Measurements from ENCODE around the gene UBFD1. TPM values are rescaled to one million over a fixed set of nuclear protein-coding genes. Genes with fewer than 3 reads are reported as not detected.
A peak's percentile ranks its signal among the peaks of the same experiment; 100 is the strongest.

Gene UBFD1
- total RNA-seq, 6 donors from 2014 or later, result 30.2 to 145 (median 62.8) TPM

DNA sequence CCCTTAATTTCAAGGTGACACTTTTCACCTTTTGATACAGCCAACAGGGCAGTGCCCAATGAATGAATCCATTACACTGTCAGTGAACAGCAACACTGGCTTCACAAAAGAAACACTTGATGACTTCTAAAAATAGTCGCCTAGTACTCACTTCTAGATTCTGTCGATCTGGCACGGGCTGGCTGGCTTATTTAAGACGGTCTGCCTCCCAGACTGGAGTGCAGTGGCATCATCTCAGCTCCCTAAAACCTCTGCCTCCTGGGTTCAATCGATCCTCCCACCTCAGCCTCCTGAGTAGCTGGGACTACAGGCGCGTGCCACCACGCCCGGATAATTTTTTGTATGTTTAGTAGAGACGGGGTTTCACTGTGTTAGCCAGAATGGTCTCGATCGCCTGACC is 36.7 kb downstream of the UBFD1 start:
- 94 to 95% methylated on average over 12 of the region's 12 CpGs for WGBS, 2 donors
- H3K27ac ChIP-seq, result no peak overlapping the region

DNA sequence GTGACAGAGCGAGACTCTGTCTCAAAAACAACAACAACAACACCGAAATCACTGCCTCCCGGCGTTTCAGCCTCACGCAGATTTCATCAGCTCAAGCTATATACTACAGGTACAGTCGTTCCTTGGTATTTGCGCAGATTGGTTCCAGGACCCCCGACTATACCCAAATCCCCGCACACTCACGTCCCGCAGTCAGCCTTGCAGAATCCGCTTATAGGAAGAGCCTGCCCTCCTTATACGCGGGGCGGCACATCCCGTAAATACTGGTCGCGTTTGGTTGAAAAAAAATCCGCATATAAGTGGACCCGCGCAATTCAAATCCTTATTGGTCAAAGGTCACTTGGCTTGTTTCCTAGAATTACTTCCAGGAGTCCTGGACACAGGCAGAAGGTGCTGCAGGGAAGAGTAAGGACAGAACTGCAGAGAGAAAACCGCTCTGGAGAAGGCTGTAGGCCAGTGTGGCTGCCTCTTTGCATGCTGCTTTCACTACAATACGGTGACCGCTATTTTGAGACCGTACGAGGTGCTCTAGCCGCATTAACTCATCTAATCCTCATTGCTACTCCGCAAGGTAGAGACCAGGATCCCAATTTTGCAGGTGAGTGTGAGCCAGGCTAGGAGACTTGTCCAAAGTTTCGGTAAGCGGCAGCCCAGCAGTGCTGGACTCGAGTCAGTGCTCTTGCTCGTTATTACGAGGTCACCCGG is 37.9 kb downstream of the UBFD1 start:
- H3K36me3 ChIP-seq, result peaks cover 5 to 33% (median 22%) of the 10 kb centered on the region in 4 donors
- DNase-seq (no peak), ATAC-seq (ENCODE audit: low FRiP score in 2 of 2) (no peak)
- peaks cover 16 to 27% (median 17%) of the 10 kb centered on the region in 4 donors for H3K4me1 ChIP-seq
- peak overlapping the region; percentile 69 to 90 (median 86) for H3K27ac ChIP-seq
- H3K9me3 ChIP-seq, result no peaks in the 10 kb centered on the region
- peak overlapping the region; percentile 78 to 96 (median 82) for H3K4me3 ChIP-seq
- TF ChIP-seq POLR2AphosphoS5 (IDR thresholded peaks at IDR 0.05) (no peak), EP300 (IDR thresholded peaks at IDR 0.05) (no peak), POLR2A (IDR thresholded peaks at IDR 0.05) (no peak)
- TF ChIP-seq, protein P1, sequence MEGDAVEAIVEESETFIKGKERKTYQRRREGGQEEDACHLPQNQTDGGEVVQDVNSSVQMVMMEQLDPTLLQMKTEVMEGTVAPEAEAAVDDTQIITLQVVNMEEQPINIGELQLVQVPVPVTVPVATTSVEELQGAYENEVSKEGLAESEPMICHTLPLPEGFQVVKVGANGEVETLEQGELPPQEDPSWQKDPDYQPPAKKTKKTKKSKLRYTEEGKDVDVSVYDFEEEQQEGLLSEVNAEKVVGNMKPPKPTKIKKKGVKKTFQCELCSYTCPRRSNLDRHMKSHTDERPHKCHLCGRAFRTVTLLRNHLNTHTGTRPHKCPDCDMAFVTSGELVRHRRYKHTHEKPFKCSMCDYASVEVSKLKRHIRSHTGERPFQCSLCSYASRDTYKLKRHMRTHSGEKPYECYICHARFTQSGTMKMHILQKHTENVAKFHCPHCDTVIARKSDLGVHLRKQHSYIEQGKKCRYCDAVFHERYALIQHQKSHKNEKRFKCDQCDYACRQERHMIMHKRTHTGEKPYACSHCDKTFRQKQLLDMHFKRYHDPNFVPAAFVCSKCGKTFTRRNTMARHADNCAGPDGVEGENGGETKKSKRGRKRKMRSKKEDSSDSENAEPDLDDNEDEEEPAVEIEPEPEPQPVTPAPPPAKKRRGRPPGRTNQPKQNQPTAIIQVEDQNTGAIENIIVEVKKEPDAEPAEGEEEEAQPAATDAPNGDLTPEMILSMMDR (IDR thresholded peaks at IDR 0.05), result no peak
- 21 to 23% methylated on average over 29 to 31 of the region's 34 CpGs for WGBS, 2 donors
- H3K27me3 ChIP-seq, result no peaks in the 10 kb centered on the region

More for the DNA sequence above, 36.7 kb downstream of the UBFD1 start:
- peaks cover 7 to 45% (median 32%) of the 10 kb centered on the region in 4 donors for H3K36me3 ChIP-seq
- peaks cover 16 to 27% (median 17%) of the 10 kb centered on the region in 4 donors for H3K4me1 ChIP-seq
- H3K4me3 ChIP-seq, result no peak overlapping the region
- ATAC-seq (ENCODE audit: low FRiP score in 2 of 2), result no peak
- DNase-seq, result no peak
- no peaks in the 10 kb centered on the region for H3K9me3 ChIP-seq
- H3K27me3 ChIP-seq, result no peaks in the 10 kb centered on the region
- no peak for TF ChIP-seq POLR2AphosphoS5 (IDR thresholded peaks at IDR 0.05)
- TF ChIP-seq, protein P1 (IDR thresholded peaks at IDR 0.05), result no peak
- TF ChIP-seq EP300 (IDR thresholded peaks at IDR 0.05), result no peak
- no peak for TF ChIP-seq POLR2A (IDR thresholded peaks at IDR 0.05)

DNA sequence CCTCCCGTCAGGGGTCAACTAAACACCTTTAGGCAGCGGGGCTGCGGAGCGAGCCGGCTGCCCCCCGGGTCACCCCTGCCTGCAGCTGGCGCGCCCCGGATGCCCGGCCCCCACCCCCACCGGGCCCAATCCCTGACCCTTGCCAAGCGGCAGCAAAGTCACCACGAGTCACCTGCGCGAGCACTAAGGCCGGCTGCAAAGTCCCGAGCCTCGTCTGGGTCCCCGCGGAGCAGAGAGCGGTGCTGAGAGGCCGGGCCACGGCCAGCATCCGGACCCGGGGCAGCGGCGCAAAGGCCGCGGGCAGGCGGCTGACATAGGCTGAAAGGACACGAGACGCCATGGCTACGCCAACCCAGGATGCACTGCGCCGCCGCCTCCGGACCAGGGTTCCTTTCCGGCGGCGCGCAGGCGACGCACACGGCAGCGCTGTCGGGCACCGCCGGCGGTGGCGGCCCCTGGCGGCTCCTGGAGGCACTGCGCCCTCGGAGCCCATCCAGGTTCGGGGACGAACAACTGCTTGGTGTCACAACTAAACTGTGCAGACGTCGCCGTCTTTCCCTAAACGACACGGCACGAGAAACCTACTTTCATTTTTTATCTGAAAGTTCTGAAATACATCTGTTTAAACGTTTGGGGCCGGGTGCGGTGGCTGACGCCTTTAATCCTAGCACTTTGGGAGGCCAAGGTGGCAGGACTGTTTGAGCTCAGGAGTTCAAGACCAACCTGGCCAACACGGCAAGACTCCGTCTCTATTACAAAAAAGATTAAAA is 38.6 kb downstream of the UBFD1 start, which contains the start of gene NDUFAB1:
Gene NDUFAB1, minus strand, starts transcription at position 366 of the 770 bp plus-strand sequence. Its CDS starts 26 bp downstream, at position 340.
- Histone ChIP-seq H3K4me3 (peak within 1 kb of the TSS; percentile 78 to 96 (median 82)), H3K27me3 (no peaks in the 10 kb centered on the region), H3K27ac (peak within 1 kb of the TSS; percentile 69 to 90 (median 86)), H3K4me1 (peaks cover 16 to 27% (median 17%) of the 10 kb centered on the region in 4 donors), H3K9me3 (no peaks in the 10 kb centered on the region), H3K36me3 (peaks cover 5 to 29% (median 15%) of the 10 kb centered on the region in 4 donors)
- peak; percentile 99 to 100 for ATAC-seq (ENCODE audit: low FRiP score in 2 of 2)
- peak; percentile 93 to 99 for DNase-seq
- TF ChIP-seq EP300 (IDR thresholded peaks at IDR 0.05) (no peak), POLR2A (IDR thresholded peaks at IDR 0.05) (peak in 1 of 4 donors; percentile 46), POLR2AphosphoS5 (IDR thresholded peaks at IDR 0.05) (peak; percentile 29 to 87)
- TF ChIP-seq, protein P1 (IDR thresholded peaks at IDR 0.05), result peak; percentile 98 to 100 (median 100)
- WGBS, 2 donors, result 4 to 7% methylated on average over 19 to 32 of the region's 67 CpGs

DNA sequence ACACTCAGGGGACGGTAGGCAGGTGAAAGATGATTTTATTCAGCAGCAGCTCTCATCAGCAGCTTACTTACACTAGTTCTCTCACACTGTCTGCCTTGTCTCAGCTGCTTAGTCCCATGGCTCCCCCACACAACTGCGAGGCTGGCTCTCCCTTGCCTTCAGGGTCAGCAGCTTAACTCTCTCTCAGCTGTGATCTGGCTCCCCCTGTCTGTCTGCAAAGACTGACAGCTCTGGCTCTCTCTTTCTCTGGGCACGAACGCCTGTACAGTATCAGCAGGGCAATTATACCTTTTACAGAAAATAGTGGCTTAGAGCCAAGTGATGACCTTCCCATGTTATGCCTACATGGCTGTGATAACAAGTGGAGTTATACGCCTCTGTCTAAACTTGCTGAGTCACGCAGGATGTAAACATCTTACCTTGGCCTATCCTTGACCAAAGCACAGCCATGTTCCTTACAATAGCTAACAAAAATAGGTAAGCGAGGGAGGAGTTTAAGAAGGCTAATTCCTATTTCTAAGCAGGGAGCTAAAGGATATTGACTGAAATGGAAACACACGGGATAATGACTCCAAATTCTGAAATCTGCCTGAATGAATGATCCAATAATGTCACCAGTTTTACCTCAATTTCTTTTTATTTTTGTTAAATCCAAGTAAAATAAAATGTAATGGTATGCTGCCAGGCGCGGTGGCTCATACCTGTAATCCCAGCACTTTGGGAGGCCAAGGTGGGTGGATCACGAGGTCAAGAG is 39.7 kb downstream of the UBFD1 start:
- 83 to 86% methylated on average over 11 of the region's 11 CpGs for WGBS, 2 donors
- H3K4me1 ChIP-seq, result peaks cover 12 to 27% (median 17%) of the 10 kb centered on the region in 4 donors
- no peak overlapping the region for H3K4me3 ChIP-seq
- peaks cover 0 to 23% (median 12%) of the 10 kb centered on the region in 4 donors for H3K36me3 ChIP-seq
- H3K9me3 ChIP-seq, result no peaks in the 10 kb centered on the region
- H3K27ac ChIP-seq, result no peak overlapping the region
- no peak for ATAC-seq (ENCODE audit: low FRiP score in 2 of 2)
- TF ChIP-seq POLR2A (IDR thresholded peaks at IDR 0.05), result no peak
- no peak for TF ChIP-seq EP300 (IDR thresholded peaks at IDR 0.05)
- TF ChIP-seq POLR2AphosphoS5 (IDR thresholded peaks at IDR 0.05), result no peak
- TF ChIP-seq, protein P1 (IDR thresholded peaks at IDR 0.05), result peak in 1 of 6 experiments; percentile 6
- no peaks in the 10 kb centered on the region for H3K27me3 ChIP-seq
- DNase-seq, result no peak

Data from upper lobe of left lung (tissue), 6 donors.